ENCODE data around the gene RANBP10.

DNA sequence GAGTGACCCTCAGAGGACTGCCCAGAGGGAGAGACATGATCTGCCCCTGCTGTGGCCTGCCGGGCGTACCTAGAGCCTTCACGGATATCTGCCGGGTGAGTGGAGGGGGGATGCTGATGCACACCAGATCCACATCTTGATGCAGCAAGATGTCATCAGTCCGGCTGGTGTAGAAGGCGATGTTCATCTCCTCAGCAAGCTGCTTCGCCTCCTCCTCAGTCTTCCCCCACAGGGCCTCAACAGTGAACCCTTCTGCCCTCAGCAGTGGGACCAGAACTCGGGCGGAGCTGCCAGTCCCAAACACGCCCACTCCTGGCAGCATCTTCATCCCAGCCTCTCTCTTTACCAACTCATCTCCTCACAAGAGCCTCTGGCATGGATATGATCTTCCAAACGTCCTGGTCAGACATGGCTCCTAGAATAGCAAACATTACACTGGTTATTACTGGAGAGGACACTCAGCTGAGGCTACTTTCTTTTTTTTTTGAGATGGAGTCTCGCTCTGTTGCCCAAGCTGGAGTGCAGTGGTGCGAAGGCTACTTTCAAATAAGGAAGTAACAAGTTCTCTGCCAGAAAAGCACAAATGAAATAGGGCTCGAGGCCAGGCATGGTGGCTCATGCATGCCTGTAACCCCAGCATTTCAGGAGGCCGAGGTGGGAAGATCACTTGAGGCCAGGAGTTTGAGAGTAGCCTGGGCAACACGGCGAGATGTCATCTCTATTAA, 120.8 kb downstream of the RANBP10 start:
- TF ChIP-seq, protein P1, sequence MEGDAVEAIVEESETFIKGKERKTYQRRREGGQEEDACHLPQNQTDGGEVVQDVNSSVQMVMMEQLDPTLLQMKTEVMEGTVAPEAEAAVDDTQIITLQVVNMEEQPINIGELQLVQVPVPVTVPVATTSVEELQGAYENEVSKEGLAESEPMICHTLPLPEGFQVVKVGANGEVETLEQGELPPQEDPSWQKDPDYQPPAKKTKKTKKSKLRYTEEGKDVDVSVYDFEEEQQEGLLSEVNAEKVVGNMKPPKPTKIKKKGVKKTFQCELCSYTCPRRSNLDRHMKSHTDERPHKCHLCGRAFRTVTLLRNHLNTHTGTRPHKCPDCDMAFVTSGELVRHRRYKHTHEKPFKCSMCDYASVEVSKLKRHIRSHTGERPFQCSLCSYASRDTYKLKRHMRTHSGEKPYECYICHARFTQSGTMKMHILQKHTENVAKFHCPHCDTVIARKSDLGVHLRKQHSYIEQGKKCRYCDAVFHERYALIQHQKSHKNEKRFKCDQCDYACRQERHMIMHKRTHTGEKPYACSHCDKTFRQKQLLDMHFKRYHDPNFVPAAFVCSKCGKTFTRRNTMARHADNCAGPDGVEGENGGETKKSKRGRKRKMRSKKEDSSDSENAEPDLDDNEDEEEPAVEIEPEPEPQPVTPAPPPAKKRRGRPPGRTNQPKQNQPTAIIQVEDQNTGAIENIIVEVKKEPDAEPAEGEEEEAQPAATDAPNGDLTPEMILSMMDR (IDR thresholded peaks at IDR 0.05; ENCODE audit: low read depth, low read length, missing input control), result no peak
- TF ChIP-seq TAF1 (conservative IDR thresholded peaks at IDR 0.05), result no peak

Measured in liver (tissue), 3 donors.